Stimulated activated CD4-positive, alpha-beta T cell treated with anti-CD3 and anti-CD28 coated beads, TNF-alpha, amount 100 ng/mL, for 24 hours (primary cell): ENCODE results near the gene LRAT.

Source experiments
- DNase-seq, 3 experiments: peaks; one replicate each; pipeline ENCODE4 v3.0.0-alpha.2; 2020; ENCODE audit warnings: low read depth in 3 of 3

The LRAT gene

DNA sequence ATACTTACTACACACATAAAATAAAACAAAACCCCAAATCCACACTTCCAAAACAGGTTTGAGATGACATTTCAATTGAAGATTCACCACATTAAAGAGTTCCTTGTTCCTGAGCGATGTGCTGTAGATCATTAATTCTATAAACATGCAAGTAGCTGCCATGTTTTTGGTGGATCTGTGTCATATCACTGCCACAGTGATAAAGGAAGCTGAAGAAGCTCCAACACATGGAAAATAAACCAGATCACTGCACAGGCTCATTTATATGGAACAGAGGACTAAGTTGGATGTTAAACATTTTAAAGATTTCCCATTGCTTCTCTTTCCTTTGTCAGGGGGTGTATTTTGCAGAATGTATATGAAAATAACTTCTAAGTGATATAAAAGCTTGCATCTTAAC is 34.5 kb downstream of the LRAT start:
- DNase-seq = no peak

DNA sequence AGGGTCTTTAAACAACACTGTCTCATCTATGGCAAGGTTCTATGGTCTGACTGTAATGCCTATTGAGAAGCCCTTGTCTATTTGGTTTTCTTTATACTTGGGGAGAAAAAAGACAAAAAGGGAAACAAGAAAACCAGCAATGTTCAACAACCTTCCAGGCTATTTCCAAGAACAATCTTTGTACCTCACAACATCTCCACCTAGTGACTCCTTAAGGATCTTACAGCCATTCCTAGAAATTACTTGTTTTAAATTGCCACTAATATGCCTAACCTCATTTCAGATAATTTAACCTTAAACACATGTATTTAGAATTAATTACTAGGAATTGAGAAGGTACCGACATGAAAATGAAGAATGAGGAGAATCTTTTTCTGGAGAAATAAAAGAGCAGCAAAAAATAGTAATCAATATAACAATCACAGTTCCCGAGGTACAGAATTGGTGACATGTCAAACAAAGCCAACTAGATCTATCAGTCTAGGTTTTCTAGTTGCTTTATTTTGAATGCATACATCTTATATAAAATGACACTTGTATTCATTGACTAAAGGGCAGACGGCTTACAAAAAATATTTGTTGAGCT is 35.7 kb downstream of the LRAT start:
- DNase-seq = no peak

DNA sequence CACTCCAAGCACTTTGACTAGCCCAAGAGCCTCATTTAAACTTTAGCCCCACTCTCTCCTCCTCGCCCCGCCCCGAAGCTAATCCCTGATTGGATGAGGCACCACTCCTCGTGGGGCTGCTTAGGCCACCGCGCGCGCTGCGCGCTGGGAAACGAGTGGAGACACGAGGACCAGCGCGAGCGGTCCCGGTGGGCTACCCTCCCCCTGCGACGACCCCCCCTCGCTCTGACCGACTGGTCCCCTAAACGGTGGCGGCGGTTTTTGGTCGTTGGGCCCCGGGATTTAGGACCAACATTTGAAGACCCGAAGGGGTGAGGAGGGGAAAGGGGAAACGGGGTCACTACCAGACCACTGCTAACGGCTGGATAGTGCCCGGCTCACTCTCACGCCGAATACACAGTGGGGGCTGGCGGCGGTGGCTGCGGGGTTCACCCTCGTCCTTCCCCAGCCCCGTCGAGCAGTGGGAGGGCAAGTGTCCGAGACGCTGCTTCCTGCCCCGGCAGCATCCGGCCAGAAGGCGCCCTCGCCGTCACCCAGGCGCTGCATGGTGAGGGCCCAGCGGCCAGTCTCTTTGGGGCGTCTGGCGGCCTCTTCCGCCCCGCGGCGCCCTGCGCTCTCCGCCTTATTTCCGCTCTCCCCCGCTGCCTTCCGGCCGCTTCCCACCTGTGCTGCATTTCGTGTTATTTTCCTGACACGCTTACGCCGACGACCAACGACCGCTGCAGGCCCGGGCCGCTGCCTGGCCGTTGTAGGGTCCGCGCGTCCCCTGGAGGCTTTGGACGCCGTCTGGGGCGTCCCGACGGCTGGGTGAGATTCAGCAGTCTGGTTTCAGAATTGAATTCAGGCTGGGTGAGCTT is 37.6 kb downstream of the LRAT start, which contains the start of gene RBM46:
Gene RBM46 (plus strand): TSS at position 147 of the 857 bp plus-strand sequence. CDS start 15,481 bp downstream, outside the sequence.
- DNase-seq = no peak

- no peak for DNase-seq
These were observed 38.1 kb downstream of the LRAT start for GRCh38 chr4:154781983-154782293.
